ENCODE measurements around the gene ZNF107. TPM values are rescaled to one million over a fixed set of nuclear protein-coding genes. Genes with fewer than 3 reads are reported as not detected.

The ZNF107 gene
- total and polyA plus RNA-seq, 2 donors (not counting 1 experiment from before 2014, with no cell fraction given), result 1.6 to 1.7 TPM

DNA sequence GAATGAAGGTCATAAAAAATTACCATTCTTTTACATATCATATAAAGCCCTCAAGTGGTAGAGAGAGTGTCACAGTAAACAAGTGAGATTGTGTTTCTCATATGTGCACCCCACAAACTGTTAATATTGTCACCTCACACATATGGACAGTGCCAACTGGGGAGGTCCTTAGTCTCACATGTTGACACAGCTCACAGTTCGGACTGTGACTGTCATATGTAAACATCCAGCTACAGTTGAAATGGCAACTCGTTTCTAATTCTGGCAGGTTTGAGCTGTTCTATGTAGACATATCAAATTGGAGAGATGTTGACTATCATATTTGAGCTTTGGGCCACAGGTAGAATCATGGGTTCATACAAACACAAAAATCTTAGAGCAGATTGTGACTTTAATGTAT lies 39.4 kb upstream of the ZNF107 start:
- no peak for DNase-seq (ENCODE audit: low read depth in 2 of 2)
- no peak overlapping the region for H3K9ac ChIP-seq (ENCODE audit: insufficient read depth, low read length)
- no peaks in the 10 kb centered on the region for H3K9me3 ChIP-seq (ENCODE audit: control insufficient read depth, insufficient read depth, low read depth, low read length)
- no peak overlapping the region for H3K27ac ChIP-seq (ENCODE audit: insufficient read depth, low read length)
- H3K4me2 ChIP-seq (ENCODE audit: extremely low read depth, insufficient read depth, low read length), result no peak overlapping the region
- no peaks in the 10 kb centered on the region for H3K27me3 ChIP-seq (ENCODE audit: control insufficient read depth, insufficient read depth, low read length)
- no peaks in the 10 kb centered on the region for H3K79me2 ChIP-seq (ENCODE audit: control insufficient read depth, insufficient read depth, low read length)
- no peak overlapping the region for H3K4me3 ChIP-seq (replicated peaks in 1 of 4; ENCODE audit: control extremely low read depth in 1 of 4, insufficient read depth in 1 of 4, low read depth in 3 of 4, low read length in 4 of 4)
- H3K36me3 ChIP-seq (ENCODE audit: control insufficient read depth, insufficient read depth, low read length), result no peaks in the 10 kb centered on the region
- H4K20me1 ChIP-seq (ENCODE audit: control insufficient read depth, extremely low read depth, insufficient read depth, low read length), result no peaks in the 10 kb centered on the region
- H3K4me1 ChIP-seq (ENCODE audit: control insufficient read depth, extremely low read depth, insufficient read depth, low read length), result no peaks in the 10 kb centered on the region
- H2AFZ ChIP-seq (ENCODE audit: low read length), result no peak overlapping the region
- no peak for TF ChIP-seq EZH2 (IDR thresholded peaks at IDR 0.05; ENCODE audit: low read length, missing control alignments)
- no peak for TF ChIP-seq CTCF (conservative IDR thresholded peaks at IDR 0.05 in 1 of 2, IDR thresholded peaks at IDR 0.05 in 1 of 2; ENCODE audit: low read depth in 1 of 2, low read length in 2 of 2)

- no peak for TF ChIP-seq CTCF (conservative IDR thresholded peaks at IDR 0.05 in 1 of 2, IDR thresholded peaks at IDR 0.05 in 1 of 2; ENCODE audit: low read depth in 1 of 2, low read length in 2 of 2)
- no peak for TF ChIP-seq EZH2 (IDR thresholded peaks at IDR 0.05; ENCODE audit: low read length, missing control alignments)
- Histone ChIP-seq H3K9ac (ENCODE audit: insufficient read depth, low read length) (no peak overlapping the region), H3K9me3 (ENCODE audit: control insufficient read depth, insufficient read depth, low read depth, low read length) (no peaks in the 10 kb centered on the region), H3K27ac (ENCODE audit: insufficient read depth, low read length) (no peak overlapping the region), H4K20me1 (ENCODE audit: control insufficient read depth, extremely low read depth, insufficient read depth, low read length) (no peaks in the 10 kb centered on the region), H2AFZ (ENCODE audit: low read length) (no peak overlapping the region), H3K36me3 (ENCODE audit: control insufficient read depth, insufficient read depth, low read length) (no peaks in the 10 kb centered on the region), H3K4me3 (replicated peaks in 1 of 4; ENCODE audit: control extremely low read depth in 1 of 4, insufficient read depth in 1 of 4, low read depth in 3 of 4, low read length in 4 of 4) (no peak overlapping the region), H3K4me2 (ENCODE audit: extremely low read depth, insufficient read depth, low read length) (no peak overlapping the region), H3K4me1 (ENCODE audit: control insufficient read depth, extremely low read depth, insufficient read depth, low read length) (no peaks in the 10 kb centered on the region), H3K27me3 (ENCODE audit: control insufficient read depth, insufficient read depth, low read length) (no peaks in the 10 kb centered on the region), H3K79me2 (ENCODE audit: control insufficient read depth, insufficient read depth, low read length) (no peaks in the 10 kb centered on the region)
- DNase-seq (ENCODE audit: low read depth in 2 of 2), result no peak
Measured at GRCh38 chr7:64628192-64628591, 37.7 kb upstream of the ZNF107 start.

DNA sequence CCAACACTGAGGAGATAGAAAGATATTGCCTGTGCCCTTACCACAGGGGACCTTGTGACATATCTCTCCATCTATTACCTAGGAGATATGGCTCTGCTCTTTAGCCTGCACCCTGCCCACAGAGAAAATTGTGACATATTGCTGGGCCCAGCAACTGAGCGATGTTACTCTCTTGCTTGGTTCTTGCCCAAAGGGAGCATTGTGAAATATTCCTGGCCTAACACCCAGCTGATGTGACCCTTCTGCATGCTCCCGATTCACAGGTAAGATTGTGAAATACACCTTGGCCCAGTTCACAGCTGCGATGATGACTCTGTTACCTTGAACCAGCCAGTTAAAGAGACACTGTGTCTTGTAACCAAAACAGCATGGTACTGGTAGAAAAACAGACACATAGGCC lies 37.2 kb upstream of the ZNF107 start:
- Histone ChIP-seq H3K27ac (ENCODE audit: insufficient read depth, low read length) (no peak overlapping the region), H3K36me3 (ENCODE audit: control insufficient read depth, insufficient read depth, low read length) (no peaks in the 10 kb centered on the region), H3K4me2 (ENCODE audit: extremely low read depth, insufficient read depth, low read length) (no peak overlapping the region), H2AFZ (ENCODE audit: low read length) (no peak overlapping the region), H4K20me1 (ENCODE audit: control insufficient read depth, extremely low read depth, insufficient read depth, low read length) (no peaks in the 10 kb centered on the region), H3K9me3 (ENCODE audit: control insufficient read depth, insufficient read depth, low read depth, low read length) (no peaks in the 10 kb centered on the region), H3K4me3 (replicated peaks in 1 of 4; ENCODE audit: control extremely low read depth in 1 of 4, insufficient read depth in 1 of 4, low read depth in 3 of 4, low read length in 4 of 4) (no peak overlapping the region), H3K27me3 (ENCODE audit: control insufficient read depth, insufficient read depth, low read length) (no peaks in the 10 kb centered on the region), H3K4me1 (ENCODE audit: control insufficient read depth, extremely low read depth, insufficient read depth, low read length) (no peaks in the 10 kb centered on the region), H3K79me2 (ENCODE audit: control insufficient read depth, insufficient read depth, low read length) (no peaks in the 10 kb centered on the region), H3K9ac (ENCODE audit: insufficient read depth, low read length) (no peak overlapping the region)
- TF ChIP-seq CTCF (conservative IDR thresholded peaks at IDR 0.05 in 1 of 2, IDR thresholded peaks at IDR 0.05 in 1 of 2; ENCODE audit: low read depth in 1 of 2, low read length in 2 of 2), result no peak
- no peak for TF ChIP-seq EZH2 (IDR thresholded peaks at IDR 0.05; ENCODE audit: low read length, missing control alignments)
- DNase-seq (ENCODE audit: low read depth in 2 of 2), result no peak
